WTC11 (cell line): ENCODE measurements around the gene SLC23A2. TPM values are rescaled to one million over a fixed set of nuclear protein-coding genes. Genes with fewer than 3 reads are reported as not detected.

Experiments used
- ATAC-seq: fragments of 200-7000 bp; cut with Tn5 transposase; 2 replicates; pipeline ENCODE4 v1.10.0; 2021; ENCODE audit warnings: mild to moderate bottlenecking, moderate library complexity
- CTCF ChIA-PET: fragments of 300-600 bp; sonication (Branson Sonifier 250); formaldehyde crosslinking; loops from one replicate; lab custom pipeline; 2021; ENCODE audit warnings: antibody characterized with exemption; lab: Charles Lee
- POLR2A ChIA-PET: fragments of 350-600 bp; sonication (Branson Sonifier 250); formaldehyde crosslinking; loops from one replicate; lab custom pipeline; 2021; ENCODE audit warnings: antibody characterized with exemption; lab: Charles Lee
- DNase-seq: peaks from one replicate; pipeline ENCODE4 v3.0.0; 2021; ENCODE audit warnings: low spot score
- H3K27ac Mint-ChIP-seq: 2 replicates; pipeline ENCODE4 v1.8.0; 2021; ENCODE audit warnings: mixed read lengths
- H3K27me3 Mint-ChIP-seq: 2 replicates; pipeline ENCODE4 v1.8.0; 2021; ENCODE audit warnings: low read depth, mild to moderate bottlenecking, moderate library complexity, mixed read lengths
- H3K36me3 Mint-ChIP-seq: 2 replicates; pipeline ENCODE4 v1.8.0; 2021; ENCODE audit warnings: mixed read lengths
- H3K4me1 Mint-ChIP-seq: 2 replicates; pipeline ENCODE4 v1.8.0; 2022; ENCODE audit warnings: mixed read lengths
- H3K4me3 Mint-ChIP-seq: 2 replicates; pipeline ENCODE4 v1.8.0; 2021; ENCODE audit warnings: mild to moderate bottlenecking, moderate library complexity, mixed read lengths
- H3K9me3 Mint-ChIP-seq: 2 replicates; pipeline ENCODE4 v1.8.0; 2021; ENCODE audit warnings: mixed read lengths
- AR ChIP-seq: fragments of 250-450 bp; sonication (Bioruptor Pico); IDR thresholded peaks from 2 replicates; pipeline ENCODE4 v1.9.0; 2021; ENCODE audit warnings: mild to moderate bottlenecking
- ARID4B ChIP-seq: sonication (generic); formaldehyde crosslinking; IDR thresholded peaks from 2 replicates; pipeline ENCODE4 v1.8.0; 2023; ENCODE audit warnings: missing genetic modification reagents, mild to moderate bottlenecking, borderline replicate concordance
- E2F1 ChIP-seq: sonication (generic); formaldehyde crosslinking; IDR thresholded peaks from 2 replicates; pipeline ENCODE4 v1.8.0; 2022; ENCODE audit warnings: mild to moderate bottlenecking, missing genetic modification reagents
- ESRRA ChIP-seq: sonication (generic); formaldehyde crosslinking; IDR thresholded peaks from 2 replicates; pipeline ENCODE4 v1.8.1; 2022; ENCODE audit warnings: mild to moderate bottlenecking, missing genetic modification reagents, borderline replicate concordance
- ETV6 ChIP-seq: sonication (generic); formaldehyde crosslinking; IDR thresholded peaks from 2 replicates; pipeline ENCODE4 v1.8.1; 2022; ENCODE audit warnings: mild to moderate bottlenecking, missing genetic modification reagents
- FOXP4 ChIP-seq: sonication (generic); formaldehyde crosslinking; IDR thresholded peaks from 2 replicates; pipeline ENCODE4 v1.8.0; 2022; ENCODE audit warnings: mild to moderate bottlenecking, missing genetic modification reagents
- JUN ChIP-seq: sonication (generic); formaldehyde crosslinking; IDR thresholded peaks from 2 replicates; pipeline ENCODE4 v1.8.0; 2023; ENCODE audit warnings: mild to moderate bottlenecking, missing genetic modification reagents
- KAT7 ChIP-seq: sonication (generic); formaldehyde crosslinking; IDR thresholded peaks from 2 replicates; pipeline ENCODE4 v1.8.1; 2023; ENCODE audit warnings: missing genetic modification reagents, mild to moderate bottlenecking, borderline replicate concordance
- MXD4 ChIP-seq: fragments of 250-450 bp; sonication (Bioruptor Pico); IDR thresholded peaks from 2 replicates; pipeline ENCODE4 v1.8.0; 2021; ENCODE audit warnings: mild to moderate bottlenecking, moderate library complexity, borderline replicate concordance
- PREB ChIP-seq: sonication (generic); formaldehyde crosslinking; IDR thresholded peaks from 2 replicates; pipeline ENCODE4 v1.8.1; 2022; ENCODE audit warnings: mild to moderate bottlenecking, missing genetic modification reagents, moderate library complexity, borderline replicate concordance
- PRRX2 ChIP-seq: fragments of 250-450 bp; sonication (Bioruptor Pico); IDR thresholded peaks from 2 replicates; pipeline ENCODE4 v1.8.0; 2021; ENCODE audit warnings: mild to moderate bottlenecking
- RELA ChIP-seq: sonication (generic); formaldehyde crosslinking; IDR thresholded peaks from 2 replicates; pipeline ENCODE4 v1.8.1; 2022; ENCODE audit warnings: missing genetic modification reagents, mild to moderate bottlenecking, borderline replicate concordance
- ZNF121 ChIP-seq: sonication (generic); formaldehyde crosslinking; IDR thresholded peaks from 2 replicates; pipeline ENCODE4 v1.8.0; 2023; ENCODE audit warnings: missing genetic modification reagents
- ZNF219 ChIP-seq: sonication (generic); formaldehyde crosslinking; IDR thresholded peaks from 2 replicates; pipeline ENCODE4 v1.8.0; 2023; ENCODE audit warnings: missing genetic modification reagents, mild to moderate bottlenecking, borderline replicate concordance
- ZNF232 ChIP-seq: sonication (generic); formaldehyde crosslinking; IDR thresholded peaks from 2 replicates; pipeline ENCODE4 v1.8.0; 2022; ENCODE audit warnings: mild to moderate bottlenecking, missing genetic modification reagents
- ZNF416 ChIP-seq: fragments of 250-450 bp; sonication (Bioruptor Pico); IDR thresholded peaks from 2 replicates; pipeline ENCODE4 v1.9.0; 2021; ENCODE audit warnings: mild to moderate bottlenecking, inconsistent platforms
- ZNF512 ChIP-seq: sonication (generic); formaldehyde crosslinking; IDR thresholded peaks from 2 replicates; pipeline ENCODE4 v1.8.1; 2022; ENCODE audit warnings: missing genetic modification reagents, borderline replicate concordance
- total RNA-seq: library from RNA; stranded (reverse); gene quantifications from 3 replicates; pipeline ENCODE4 v1.2.3, GENCODE V29; 2021

Gene SLC23A2
- total RNA-seq, 1 experiment from 2014 or later: 14.5 TPM

- no peaks in the 10 kb centered on the region; the same call in 1 of the 2 replicates for H3K36me3 Mint-ChIP-seq
- DNase-seq: no peak
- no peak overlapping the region; the same call in 1 of the 2 replicates for H3K27ac Mint-ChIP-seq
- ChIA-PET CTCF (no interaction called here), POLR2A (interaction anchor here (0.5 kb wide), 1 partner anchor 158 kb away, joined by 8 read pairs; no protein-coding TSS in a partner anchor)
- no peaks in the 10 kb centered on the region for H3K27me3 Mint-ChIP-seq
- TF ChIP-seq ZNF416 (CRISPR knock-in tag): no peak
- no peak for TF ChIP-seq ZNF121 (CRISPR knock-in tag)
- no peak for TF ChIP-seq AR
- TF ChIP-seq RELA (CRISPR knock-in tag): no peak
- TF ChIP-seq ARID4B (CRISPR knock-in tag): no peak
- TF ChIP-seq MXD4: no peak
- no peak for TF ChIP-seq ETV6 (CRISPR knock-in tag)
- TF ChIP-seq FOXP4 (CRISPR knock-in tag): no peak
- no peak for TF ChIP-seq JUN (CRISPR knock-in tag)
- no peak for TF ChIP-seq E2F1 (CRISPR knock-in tag)
- no peak for TF ChIP-seq ZNF512
- no peak for TF ChIP-seq PRRX2
- peaks cover 5% of the 10 kb centered on the region; the same call in 1 of the 2 replicates for H3K4me1 Mint-ChIP-seq
- no peak overlapping the region for H3K4me3 Mint-ChIP-seq
- no peak for ATAC-seq
- no peaks in the 10 kb centered on the region for H3K9me3 Mint-ChIP-seq
Measured at GRCh38 chr20:4883546-4883945, 117.8 kb downstream of the SLC23A2 start.

GRCh38 chr20:4883051-4883450 lies 118.3 kb downstream of the SLC23A2 start:
- ATAC-seq (no peak), DNase-seq (no peak)
- Mint-ChIP-seq H3K27ac (no peak overlapping the region), H3K4me3 (no peak overlapping the region), H3K9me3 (no peaks in the 10 kb centered on the region), H3K4me1 (peaks cover 5% of the 10 kb centered on the region; the same call in 1 of the 2 replicates), H3K27me3 (no peaks in the 10 kb centered on the region), H3K36me3 (no peaks in the 10 kb centered on the region; the same call in 1 of the 2 replicates)
- ChIA-PET CTCF (no interaction called here), POLR2A (interaction anchor here (0.5 kb wide), 1 partner anchor 159 kb away, joined by 8 read pairs; no protein-coding TSS in a partner anchor)
- no peak for TF ChIP-seq ZNF219 (CRISPR knock-in tag)
- TF ChIP-seq JUN (CRISPR knock-in tag): no peak
- no peak for TF ChIP-seq ESRRA (CRISPR knock-in tag)
- no peak for TF ChIP-seq PREB
- TF ChIP-seq ZNF232 (CRISPR knock-in tag): no peak
- no peak for TF ChIP-seq ZNF512
- no peak for TF ChIP-seq KAT7 (CRISPR knock-in tag)
- TF ChIP-seq ETV6 (CRISPR knock-in tag): no peak
